ENCODE results near the gene LAMP2. TPM values are rescaled to one million over a fixed set of nuclear protein-coding genes. Genes with fewer than 3 reads are reported as not detected.

LAMP2 gene
- total and polyA plus RNA-seq, 2 of the 8 experiments (the other 6 are each of a cell fraction or from before 2014, with no cell fraction given), result 21.2 to 29.9 TPM

- H3K56ac ChIP-seq (replicated peaks; ENCODE audit: insufficient read length, low read depth, low read length), result no peak overlapping the region
- no peak overlapping the region for H3K23ac ChIP-seq (ENCODE audit: insufficient read length)
- no peaks in the 10 kb centered on the region for H3K4me1 ChIP-seq (replicated peaks in 1 of 4; ENCODE audit: control insufficient read depth in 3 of 4, insufficient read depth in 4 of 4, low read length in 3 of 4)
- peaks cover 0 to 42% of the 10 kb centered on the region in 2 experiments; a peak in 2 of 4 replicates for H3K79me2 ChIP-seq (ENCODE audit: control insufficient read depth in 1 of 2, insufficient read depth in 2 of 2, low read length in 2 of 2)
- POLR2A ChIA-PET (ENCODE audit: partially characterized antibody), result interaction anchor here (0.6 to 1.2 kb wide), 4 partner anchors 18 to 103 kb away, joined by 3 to 4 read pairs (median 3); no protein-coding TSS in a partner anchor
- no peak overlapping the region; the same call in 1 of the 2 replicates for H3K18ac ChIP-seq (ENCODE audit: extremely low read depth, low read length)
- DNase-seq (ENCODE audit: low read depth in 1 of 2, low spot score in 2 of 2), result no peak
- H4K20me1 ChIP-seq (replicated peaks in 1 of 2; ENCODE audit: control insufficient read depth in 1 of 2, insufficient read depth in 2 of 2, low read length in 2 of 2), result peaks cover 0 to 1% of the 10 kb centered on the region in 2 experiments
- H3K23me2 ChIP-seq (ENCODE audit: low read depth, low read length), result no peaks in the 10 kb centered on the region
- H3K27ac ChIP-seq (ENCODE audit: low read depth, low read length), result no peak overlapping the region
- H3K14ac ChIP-seq (ENCODE audit: insufficient read length), result no peak overlapping the region
- H3K36me3 ChIP-seq (ENCODE audit: control insufficient read depth in 2 of 4, insufficient read depth in 4 of 4, low read length in 3 of 4), result no peaks in the 10 kb centered on the region
- peak overlapping the region; percentile 74 to 96 (median 87) for H3K4me3 ChIP-seq (ENCODE audit: extremely low read depth in 1 of 4, insufficient read depth in 2 of 4, low read depth in 3 of 4, low read length in 4 of 4)
- peak overlapping the region; percentile 72 to 83 for H3K4me2 ChIP-seq (ENCODE audit: insufficient read depth in 1 of 2, low read depth in 2 of 2, low read length in 2 of 2)
- H3K9ac ChIP-seq (replicated peaks in 1 of 4; ENCODE audit: extremely low read depth in 1 of 4, low read depth in 3 of 4, low read length in 3 of 4), result peak overlapping the region in 3 of 4 experiments; percentile 79 to 91 (median 88); a peak in 6 of 7 replicates
- no peak overlapping the region for H2BK5ac ChIP-seq (ENCODE audit: low read depth, low read length)
- H2BK15ac ChIP-seq (ENCODE audit: low read length), result no peak overlapping the region
- H3K27me3 ChIP-seq (replicated peaks in 1 of 4; ENCODE audit: control insufficient read depth in 3 of 4, extremely low read depth in 1 of 4, insufficient read depth in 3 of 4, low read length in 3 of 4), result no peaks in the 10 kb centered on the region
- no peak overlapping the region for H4K5ac ChIP-seq (ENCODE audit: insufficient read length, low read depth, low read length)
- no peak overlapping the region for H2BK120ac ChIP-seq (replicated peaks; ENCODE audit: low read depth, low read length)
- H4K91ac ChIP-seq (replicated peaks; ENCODE audit: insufficient read length, low read length), result no peak overlapping the region
- no peak overlapping the region for H2AK5ac ChIP-seq (ENCODE audit: low read depth, low read length)
- no peak overlapping the region for H2AFZ ChIP-seq (ENCODE audit: low read length)
- 0% methylated on average over 2 of the region's 2 CpGs; no CpG with 5 or more reads in 1 of the 2 experiments for WGBS, 2 experiments (ENCODE audit: extremely low coverage in 1 of 2, insufficient coverage in 1 of 2, insufficient read length in 1 of 2, insufficient replicate concordance in 2 of 2, low coverage in 1 of 2, low lambda C conversion rate in 2 of 2, missing lambda C conversion rate in 1 of 2)
- H2BK12ac ChIP-seq (ENCODE audit: low read depth, low read length), result no peak overlapping the region
- 0 out of 2 replicates have a peak overlapping the region, but pooled peaks have one; percentile 92 for H4K8ac ChIP-seq (ENCODE audit: extremely low read depth, insufficient read depth, low read length)
- no peaks in the 10 kb centered on the region for H3K9me3 ChIP-seq (ENCODE audit: insufficient read depth in 2 of 2, low read depth in 1 of 2, low read length in 1 of 2)
- H3K4ac ChIP-seq (replicated peaks; ENCODE audit: insufficient read length, low read depth, low read length), result no peak overlapping the region
- H2BK20ac ChIP-seq (ENCODE audit: low read length), result no peak overlapping the region
- H3K79me1 ChIP-seq (ENCODE audit: low read depth, low read length), result no peaks in the 10 kb centered on the region; the same call in 1 of the 2 replicates
- CTCF ChIA-PET (ENCODE audit: partially characterized antibody), result no interaction called here
- FAIRE-seq, result no peak
- no peak for TF ChIP-seq EP300 (IDR thresholded peaks at IDR 0.05; ENCODE audit: borderline replicate concordance in 1 of 2, low read depth in 2 of 2, low read length in 2 of 2)
- no peak for TF ChIP-seq SIN3A (conservative IDR thresholded peaks at IDR 0.05 in 1 of 2, IDR thresholded peaks at IDR 0.05 in 1 of 2; ENCODE audit: low read depth in 1 of 2, low read length in 2 of 2)
- TF ChIP-seq SIRT6 (IDR thresholded peaks at IDR 0.05; ENCODE audit: low read length), result no peak
- TF ChIP-seq SP2 (IDR thresholded peaks at IDR 0.05; ENCODE audit: low read length), result no peak
- no peak for TF ChIP-seq CEBPB (IDR thresholded peaks at IDR 0.05; ENCODE audit: low read depth, low read length)
- TF ChIP-seq GTF2F1 (IDR thresholded peaks at IDR 0.05; ENCODE audit: borderline replicate concordance, low read depth, low read length), result no peak
- no peak for TF ChIP-seq RFX5 (IDR thresholded peaks at IDR 0.05; ENCODE audit: borderline replicate concordance, low read depth, low read length)
- no peak for TF ChIP-seq POLR2AphosphoS5 (IDR thresholded peaks at IDR 0.05; ENCODE audit: low read depth, low read length)
- TF ChIP-seq EGR1 (IDR thresholded peaks at IDR 0.05; ENCODE audit: borderline replicate concordance, low read depth, low read length), result no peak
- TF ChIP-seq MAFK (IDR thresholded peaks at IDR 0.05; ENCODE audit: low read depth, low read length), result no peak
- TF ChIP-seq HDAC2 (IDR thresholded peaks at IDR 0.05; ENCODE audit: borderline replicate concordance in 1 of 2, low read depth in 2 of 2, low read length in 2 of 2), result no peak
- TF ChIP-seq CBX5 (IDR thresholded peaks at IDR 0.05; ENCODE audit: low read depth, low read length), result no peak
- no peak for TF ChIP-seq HDAC6 (IDR thresholded peaks at IDR 0.05; ENCODE audit: low read depth, low read length)
- TF ChIP-seq RAD21 (IDR thresholded peaks at IDR 0.05 in 1 of 2, conservative IDR thresholded peaks at IDR 0.05 in 1 of 2; ENCODE audit: low read depth in 2 of 2, low read length in 2 of 2), result no peak
Observed at GRCh38 chrX:120468479-120468824, 644 bp downstream of the LAMP2 start.
